GM23248 (cell line): ENCODE data around the gene MAN1C1. TPM values are rescaled to one million over a fixed set of nuclear protein-coding genes. Genes with fewer than 3 reads are reported as not detected.

Experiments
- DNase-seq: peaks from one replicate; pipeline ENCODE4 v3.0.0-alpha.2; 2015
- H2AFZ ChIP-seq: fragments of 200-600 bp; sonication (generic); 2 replicates; pipeline ENCODE4 v1.6.1; 2016; ENCODE audit warnings: antibody characterized with exemption
- H3F3A ChIP-seq: fragments of 200-600 bp; sonication (generic); 2 replicates; pipeline ENCODE4 v1.6.1; 2016; ENCODE audit warnings: mild to moderate bottlenecking, antibody characterized with exemption, mixed run types; ENCODE audit not compliant: insufficient read depth
- H3K27ac ChIP-seq: fragments of 200-600 bp; sonication (generic); 2 replicates; pipeline ENCODE4 v1.5.1; 2016; ENCODE audit warnings: mild to moderate bottlenecking
- H3K27me3 ChIP-seq: fragments of 200-600 bp; sonication (generic); replicated peaks from 2 replicates; pipeline ENCODE4 v1.6.1; 2016; ENCODE audit warnings: mild to moderate bottlenecking; ENCODE audit not compliant: insufficient read depth
- H3K36me3 ChIP-seq: fragments of 200-600 bp; sonication (generic); 2 replicates; pipeline ENCODE4 v1.6.1; 2016; ENCODE audit warnings: low read depth, mild to moderate bottlenecking
- H3K4me1 ChIP-seq: fragments of 200-600 bp; sonication (generic); 2 replicates; pipeline ENCODE4 v1.6.1; 2016; ENCODE audit warnings: mild to moderate bottlenecking; ENCODE audit not compliant: insufficient read depth
- H3K4me2 ChIP-seq: fragments of 200-600 bp; sonication (generic); one replicate; pipeline ENCODE4 v1.6.1; 2016; ENCODE audit warnings: mild to moderate bottlenecking; ENCODE audit not compliant: unreplicated experiment
- H3K4me3 ChIP-seq: fragments of 200-600 bp; sonication (generic); 2 replicates; pipeline ENCODE4 v1.5.1; 2016; ENCODE audit warnings: mild to moderate bottlenecking
- H3K79me2 ChIP-seq: fragments of 200-600 bp; sonication (generic); 2 replicates; pipeline ENCODE4 v1.6.1; 2016; ENCODE audit warnings: mild to moderate bottlenecking; ENCODE audit not compliant: insufficient read depth
- H3K9ac ChIP-seq: fragments of 200-600 bp; sonication (generic); 2 replicates; pipeline ENCODE4 v1.6.1; 2016; ENCODE audit warnings: mild to moderate bottlenecking
- H3K9me2 ChIP-seq: fragments of 200-600 bp; sonication (generic); 2 replicates; pipeline ENCODE4 v1.6.1; 2016; ENCODE audit warnings: mixed run types, mild to moderate bottlenecking, moderate library complexity; ENCODE audit not compliant: insufficient read depth
- H3K9me3 ChIP-seq: fragments of 200-600 bp; sonication (generic); one replicate; pipeline ENCODE4 v1.6.1; 2017; ENCODE audit warnings: low read depth
- H4K20me1 ChIP-seq: fragments of 200-600 bp; sonication (generic); 2 replicates; pipeline ENCODE4 v1.6.0; 2016; ENCODE audit not compliant: insufficient read depth
- EZH2 ChIP-seq: fragments of 200-600 bp; sonication (generic); IDR thresholded peaks from 2 replicates; pipeline ENCODE4 v1.6.1; 2018; ENCODE audit warnings: antibody characterized with exemption, mild to moderate bottlenecking; ENCODE audit not compliant: insufficient read depth, poor library complexity, severe bottlenecking
- EZH2phosphoT487 ChIP-seq: fragments of 200-600 bp; sonication (generic); IDR thresholded peaks from 2 replicates; pipeline ENCODE4 v1.6.1; 2018; ENCODE audit warnings: antibody characterized with exemption, moderate library complexity, mild to moderate bottlenecking, low read depth; ENCODE audit not compliant: insufficient read depth
- WGBS, 2 experiments: methylation state at CpG; one replicate each; pipeline ENCODE4 v1.1.6; 2015 to 2017; ENCODE audit warnings: low lambda C conversion rate in 2 of 2, low coverage in 1 of 2; ENCODE audit errors: missing lambda C conversion rate in 2 of 2; 5-methylcytosine and 5-hydroxymethylcytosine counted together
- in situ Hi-C: fragments of 300-500 bp; cut with MboI; formaldehyde crosslinking; loops from 2 replicates; pipeline ENCODE4 v1.15.0; 2020
- polyA plus RNA-seq: library from polyadenylated mRNA; unstranded; fragments of >200 nt; fragmentation: Nextera tagmentation; extraction: Ambion mirVana; gene quantifications from 2 replicates; pipeline ENCODE4 v1.2.1, GENCODE V29; 2016
- total RNA-seq: library from RNA; depleted of rRNA; stranded (reverse); fragments of >200 nt; shearing (Covaris generic); gene quantifications from 2 replicates; pipeline ENCODE4 v1.2.3, GENCODE V29; 2014

Gene MAN1C1
- total and polyA plus RNA-seq, 2 experiments from 2014 or later, result 0.29 to 1.1 TPM

DNA sequence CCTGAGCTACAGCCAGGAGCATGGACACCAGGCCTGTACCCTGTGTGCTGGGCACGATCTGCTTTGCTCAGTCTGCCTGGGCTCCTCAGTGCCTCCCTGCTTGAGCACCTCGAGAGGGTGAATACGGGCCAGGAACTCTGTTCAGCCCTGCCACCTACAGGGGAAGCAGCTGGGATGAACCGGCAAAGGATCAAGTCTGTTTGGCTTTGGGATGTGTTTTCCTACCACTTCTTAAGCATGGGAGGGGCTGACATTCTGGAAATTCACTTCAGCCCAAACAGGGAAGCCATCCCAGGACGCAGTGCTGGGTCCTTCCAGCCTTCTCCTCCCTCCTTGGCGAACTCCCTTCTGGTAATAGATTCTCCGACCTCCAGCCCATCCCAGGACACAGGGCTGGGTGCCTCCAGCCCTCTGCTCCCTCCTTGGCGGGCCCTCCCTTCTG lies 127.6 kb downstream of the MAN1C1 start:
- Histone ChIP-seq H3F3A (no peaks in the 10 kb centered on the region), H3K9me3 (no peaks in the 10 kb centered on the region), H3K79me2 (no peaks in the 10 kb centered on the region), H4K20me1 (no peaks in the 10 kb centered on the region), H3K4me1 (peaks cover 8% of the 10 kb centered on the region), H3K4me2 (no peak overlapping the region), H3K9ac (peak overlapping the region; percentile 23; the same call in 1 of the 2 replicates), H3K27ac (no peak overlapping the region), H2AFZ (peak overlapping the region; percentile 54), H3K36me3 (no peaks in the 10 kb centered on the region), H3K4me3 (no peak overlapping the region), H3K9me2 (no peaks in the 10 kb centered on the region), H3K27me3 (no peaks in the 10 kb centered on the region; the same call in 1 of the 2 replicates)
- no peak for TF ChIP-seq EZH2
- no peak for TF ChIP-seq EZH2phosphoT487
- 15 to 20% methylated on average over 8 of the region's 8 CpGs for WGBS, 2 experiments
- in situ Hi-C loops, result no loop called here
- peak; percentile 77 for DNase-seq

DNA sequence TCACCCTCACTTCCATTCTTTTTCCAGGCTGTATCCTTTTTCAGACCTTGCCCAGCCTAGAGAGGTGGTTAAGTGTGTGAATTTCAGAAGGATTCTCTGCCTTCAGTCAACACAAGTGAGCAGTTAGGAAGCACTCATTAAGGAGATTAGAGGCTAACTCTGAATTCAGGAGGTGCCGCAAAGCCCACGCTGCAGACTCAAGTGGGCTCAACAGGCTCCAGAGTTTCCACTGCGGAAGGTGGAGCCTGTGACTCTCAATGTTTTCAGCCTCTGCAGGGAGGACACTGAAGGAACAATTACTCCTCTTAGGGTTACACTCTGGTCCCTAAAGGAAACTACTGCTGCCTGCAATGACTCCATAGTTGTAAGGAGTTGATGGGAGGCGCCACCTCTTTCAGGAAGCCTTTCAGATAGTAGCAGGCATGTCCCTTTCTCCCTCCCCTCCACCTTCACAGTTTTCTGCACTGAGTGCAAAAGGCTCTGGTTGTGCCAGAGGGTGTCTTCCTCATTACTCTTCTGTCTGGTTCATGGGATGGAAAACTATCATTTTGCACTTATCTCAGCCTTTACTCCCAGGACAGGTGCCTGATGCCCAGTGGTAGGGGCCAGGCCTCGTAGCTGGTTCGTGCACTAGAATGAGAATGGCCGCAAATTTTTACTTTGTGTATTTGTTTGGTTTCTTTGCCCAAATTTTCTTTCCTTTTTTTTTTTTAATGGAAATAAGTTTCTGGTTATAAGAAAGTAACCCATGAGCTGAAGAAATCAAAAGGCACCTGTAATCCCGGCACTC lies 128.2 kb downstream of the MAN1C1 start:
- DNase-seq, result no peak
- no peak overlapping the region for H3K4me3 ChIP-seq
- H3K9me2 ChIP-seq, result no peaks in the 10 kb centered on the region
- TF ChIP-seq EZH2phosphoT487 (no peak), EZH2 (no peak)
- H3K27me3 ChIP-seq, result no peaks in the 10 kb centered on the region; the same call in 1 of the 2 replicates
- no peaks in the 10 kb centered on the region for H3K9me3 ChIP-seq
- no peaks in the 10 kb centered on the region for H3K79me2 ChIP-seq
- WGBS, 2 experiments, result 84 to 87% methylated on average over 8 of the region's 8 CpGs
- no peak overlapping the region for H3K27ac ChIP-seq
- peak overlapping the region; percentile 54 for H2AFZ ChIP-seq
- H3K9ac ChIP-seq, result no peak overlapping the region
- H4K20me1 ChIP-seq, result no peaks in the 10 kb centered on the region
- no peaks in the 10 kb centered on the region for H3K36me3 ChIP-seq
- in situ Hi-C loops, result no loop called here
- H3K4me2 ChIP-seq, result no peak overlapping the region
- peaks cover 8% of the 10 kb centered on the region for H3K4me1 ChIP-seq
- H3F3A ChIP-seq, result no peaks in the 10 kb centered on the region

DNA sequence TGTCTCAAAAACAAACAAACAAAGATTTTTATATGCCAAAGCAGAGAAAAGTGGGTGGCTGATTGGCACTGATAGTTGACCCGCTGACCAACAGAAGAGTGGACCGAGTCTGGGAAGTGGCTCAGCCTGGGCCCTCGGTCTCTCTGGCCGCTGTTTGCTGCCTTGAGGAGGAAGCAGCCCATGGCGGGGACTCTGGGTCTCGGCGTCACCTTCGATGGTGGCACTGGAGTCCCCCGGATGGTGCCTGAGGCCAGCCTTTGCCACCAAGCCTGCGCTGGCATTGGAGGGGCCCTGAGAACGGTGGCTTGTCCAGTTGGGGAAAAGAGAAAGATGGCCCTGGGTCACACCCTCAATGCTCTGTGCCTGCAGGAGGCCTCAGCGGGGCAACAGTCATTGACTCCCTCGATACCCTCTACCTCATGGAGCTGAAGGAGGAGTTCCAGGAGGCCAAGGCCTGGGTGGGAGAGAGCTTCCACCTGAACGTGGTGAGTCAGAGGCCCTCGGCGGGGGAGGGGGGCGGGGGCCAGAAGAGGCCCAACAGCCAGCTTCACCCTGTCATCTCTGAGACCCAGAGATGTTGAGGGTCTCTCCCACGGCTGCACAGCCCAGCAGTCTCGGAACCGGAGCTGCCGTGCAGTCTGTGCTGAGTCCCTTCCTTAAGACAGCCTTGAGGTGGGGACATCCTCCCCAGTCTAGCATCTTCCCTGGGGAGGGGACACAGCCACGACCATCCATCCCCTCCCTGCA lies 129.9 kb downstream of the MAN1C1 start:
- H2AFZ ChIP-seq, result no peak overlapping the region
- no peak overlapping the region for H3K4me3 ChIP-seq
- H4K20me1 ChIP-seq, result no peaks in the 10 kb centered on the region
- H3K4me1 ChIP-seq, result peaks cover 8% of the 10 kb centered on the region
- 86 to 97% methylated on average over 11 to 22 of the region's 22 CpGs for WGBS, 2 experiments
- H3K79me2 ChIP-seq, result no peaks in the 10 kb centered on the region
- no peak overlapping the region for H3K9ac ChIP-seq
- no peak for DNase-seq
- TF ChIP-seq EZH2, result no peak
- H3K27me3 ChIP-seq, result no peaks in the 10 kb centered on the region; the same call in 1 of the 2 replicates
- H3F3A ChIP-seq, result no peaks in the 10 kb centered on the region
- H3K36me3 ChIP-seq, result no peaks in the 10 kb centered on the region
- H3K4me2 ChIP-seq, result no peak overlapping the region
- no peak overlapping the region for H3K27ac ChIP-seq
- H3K9me2 ChIP-seq, result no peaks in the 10 kb centered on the region
- in situ Hi-C loops, result no loop called here
- no peaks in the 10 kb centered on the region for H3K9me3 ChIP-seq

DNA sequence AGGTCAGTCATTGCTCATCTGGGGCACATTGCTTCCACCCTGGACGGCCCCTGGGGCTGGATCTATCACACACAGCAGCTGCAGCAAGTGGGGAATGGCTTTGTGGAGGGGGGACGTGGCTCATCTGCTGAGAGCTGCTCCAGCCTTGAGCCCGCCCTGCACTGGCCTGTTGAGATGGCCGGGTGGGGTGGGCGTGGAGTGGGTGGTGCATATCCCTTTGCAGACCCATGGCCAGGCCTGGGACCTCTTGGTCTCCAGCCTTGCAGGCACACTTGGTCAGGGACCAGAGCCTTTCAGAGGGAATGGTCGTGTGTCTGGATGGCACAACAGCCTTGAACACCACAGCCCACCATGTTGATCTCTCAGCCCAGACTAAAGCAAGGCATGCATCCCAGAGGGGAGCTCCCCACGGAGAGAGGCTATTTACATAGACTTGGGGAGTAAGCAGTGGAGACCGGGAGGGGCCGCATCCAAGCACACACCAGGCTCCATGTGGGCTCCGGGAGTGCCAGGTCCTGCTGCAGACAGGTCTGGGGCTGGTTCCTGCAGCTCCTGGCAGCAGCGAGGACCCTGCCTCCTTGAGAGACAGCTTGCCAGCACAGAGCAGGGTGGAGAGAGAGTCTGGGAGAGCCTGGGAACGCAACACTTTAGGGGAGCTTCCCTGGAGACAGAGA lies 130.6 kb downstream of the MAN1C1 start:
- WGBS, 2 experiments, result 70 to 74% methylated on average over 12 of the region's 12 CpGs
- Histone ChIP-seq H3F3A (no peaks in the 10 kb centered on the region), H2AFZ (no peak overlapping the region), H3K79me2 (no peaks in the 10 kb centered on the region), H3K9ac (no peak overlapping the region), H3K4me2 (no peak overlapping the region), H3K36me3 (no peaks in the 10 kb centered on the region), H3K9me2 (no peaks in the 10 kb centered on the region), H3K27ac (no peak overlapping the region), H4K20me1 (no peaks in the 10 kb centered on the region), H3K4me3 (no peak overlapping the region), H3K4me1 (peaks cover 8% of the 10 kb centered on the region), H3K27me3 (no peaks in the 10 kb centered on the region; the same call in 1 of the 2 replicates), H3K9me3 (no peaks in the 10 kb centered on the region)
- no peak for DNase-seq
- no peak for TF ChIP-seq EZH2phosphoT487
- no peak for TF ChIP-seq EZH2
- in situ Hi-C loops, result no loop called here
